Thymus (tissue), 11 donors: ENCODE data around the gene RNU11. TPM values are rescaled to one million over a fixed set of nuclear protein-coding genes. Genes with fewer than 3 reads are reported as not detected.
A peak's percentile ranks its signal among the peaks of the same experiment; 100 is the strongest.
"Not testable (repeated sequence)": the region's sequence is repeated elsewhere in the genome, so short reads cannot be mapped to it uniquely, and the experiment has no call there.

Source experiments
- DNase-seq, 9 donors: peaks; one replicate each; pipeline ENCODE4 v3.0.0-alpha.2; 2013; ENCODE audit warnings: low spot score in 9 of 9, low read depth in 6 of 9, missing footprints in 1 of 9
- H3K27ac ChIP-seq, 2 donors: one replicate each; pipeline ENCODE4 v1.5.1; 2013; ENCODE audit warnings: control low read depth in 1 of 2, low read depth in 1 of 2, low read length in 1 of 2, mild to moderate bottlenecking in 1 of 2, moderate library complexity in 1 of 2
- H3K27me3 ChIP-seq, 2 donors: one replicate each; pipeline ENCODE4 v1.5.1; 2013; ENCODE audit warnings: low read length in 1 of 2; ENCODE audit not compliant: control insufficient read depth in 2 of 2, insufficient read depth in 1 of 2
- H3K36me3 ChIP-seq, 2 donors: one replicate each; pipeline ENCODE4 v1.5.1; 2013; ENCODE audit warnings: low read length in 1 of 2, mild to moderate bottlenecking in 1 of 2, moderate library complexity in 1 of 2; ENCODE audit not compliant: control insufficient read depth in 2 of 2, insufficient read depth in 2 of 2
- H3K4me1 ChIP-seq, 2 donors: one replicate each; pipeline ENCODE4 v1.5.1; 2013; ENCODE audit warnings: low read length in 2 of 2; ENCODE audit not compliant: control insufficient read depth in 2 of 2, insufficient read depth in 2 of 2
- H3K4me3 ChIP-seq, 2 donors: one replicate each; pipeline ENCODE4 v1.5.1; 2013; ENCODE audit warnings: low read length in 2 of 2, control low read depth in 1 of 2, mild to moderate bottlenecking in 1 of 2
- H3K9me3 ChIP-seq, 2 donors: one replicate each; pipeline ENCODE4 v1.5.1; 2013; ENCODE audit warnings: low read length in 1 of 2, mild to moderate bottlenecking in 1 of 2; ENCODE audit not compliant: control insufficient read depth in 2 of 2, insufficient read depth in 1 of 2
- WGBS: extraction: QIAGEN DNeasy Blood & Tissue Kit; methylation state at CpG from one replicate; pipeline ENCODE4 v1.1.7; 2013; 5-methylcytosine and 5-hydroxymethylcytosine counted together
- polyA plus RNA-seq: library from polyadenylated mRNA; stranded (reverse); fragments of 200-250 nt; gene quantifications from one replicate; pipeline ENCODE4 v1.2.3, GENCODE V29; 2013
- total RNA-seq: library from RNA; stranded (reverse); fragments of 120-200 nt; gene quantifications from one replicate; pipeline ENCODE4 v1.2.4, GENCODE V29; 2013
- donor health status: healthy.

RNU11 gene
- total and polyA plus RNA-seq, 2 donors: not detected

GRCh38 chr1:28653870-28654269, 5.5 kb downstream of the RNU11 start:
- 90% methylated on average over 3 of the region's 3 CpGs for WGBS
- H3K4me3 ChIP-seq, H3K27me3 ChIP-seq, H3K4me1 ChIP-seq, H3K36me3 ChIP-seq, DNase-seq, H3K9me3 ChIP-seq, H3K27ac ChIP-seq: not testable (repeated sequence)

GRCh38 chr1:28655448-28656311, 7.3 kb downstream of the RNU11 start:
- WGBS: 97% methylated on average over 10 of the region's 10 CpGs
- not testable (repeated sequence) for H3K9me3 ChIP-seq

DNA sequence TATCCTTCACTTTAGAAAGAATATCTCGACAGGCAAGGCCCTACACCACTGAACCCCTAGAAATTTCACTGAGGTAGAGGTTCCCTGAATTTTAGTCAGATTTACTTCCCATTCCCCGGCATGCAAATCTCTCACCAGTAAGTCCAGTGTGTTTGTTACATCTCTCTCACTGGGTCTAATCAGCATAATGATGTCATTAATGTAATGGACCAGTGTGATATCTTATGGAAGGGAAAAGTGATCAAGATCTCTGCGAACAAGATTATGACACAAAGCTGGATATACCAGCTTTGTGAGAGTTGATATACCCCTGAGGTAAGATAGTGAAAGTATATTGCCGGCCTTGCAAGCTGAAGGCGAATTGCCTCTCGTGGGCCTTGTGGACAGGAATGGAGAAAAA, 7.9 kb downstream of the RNU11 start:
- H3K27me3 ChIP-seq: no peaks in the 10 kb centered on the region
- no peaks in the 10 kb centered on the region for H3K4me1 ChIP-seq
- no peak overlapping the region for H3K4me3 ChIP-seq
- DNase-seq: no peak
- H3K36me3 ChIP-seq: no peaks in the 10 kb centered on the region
- H3K9me3 ChIP-seq: no peaks in the 10 kb centered on the region
- 97% methylated on average over 6 of the region's 6 CpGs for WGBS
- no peak overlapping the region for H3K27ac ChIP-seq

More at GRCh38 chr1:28655448-28656311, 7.3 kb downstream of the RNU11 start:
- not testable (repeated sequence) for H3K36me3 ChIP-seq, H3K4me3 ChIP-seq, H3K27me3 ChIP-seq, H3K27ac ChIP-seq, H3K4me1 ChIP-seq, DNase-seq

- H3K4me1 ChIP-seq: peaks cover 7 to 11% of the 10 kb centered on the region in 2 donors
- no peak overlapping the region for H3K27ac ChIP-seq
- H3K36me3 ChIP-seq: no peaks in the 10 kb centered on the region
- DNase-seq: no peak
- H3K4me3 ChIP-seq: no peak overlapping the region
- 94% methylated on average over 7 of the region's 7 CpGs for WGBS
- no peaks in the 10 kb centered on the region for H3K27me3 ChIP-seq
- H3K9me3 ChIP-seq: no peaks in the 10 kb centered on the region
Measured at GRCh38 chr1:28663871-28664470, 15.6 kb downstream of the RNU11 start.

- Histone ChIP-seq H3K27ac (no peak overlapping the region), H3K4me3 (no peak overlapping the region), H3K27me3 (no peaks in the 10 kb centered on the region), H3K4me1 (peaks cover 7 to 18% of the 10 kb centered on the region in 2 donors), H3K36me3 (no peaks in the 10 kb centered on the region), H3K9me3 (no peaks in the 10 kb centered on the region)
- WGBS: 99% methylated on average over 12 of the region's 12 CpGs
- no peak for DNase-seq
Measured at GRCh38 chr1:28666806-28667205, 18.4 kb downstream of the RNU11 start.

GRCh38 chr1:28668191-28668955, 20.0 kb downstream of the RNU11 start, which contains the start of gene GMEB1:
Gene GMEB1 (plus strand): TSS chr1:28668784. CDS start chr1:28683613, 14,829 bp downstream.
- WGBS: 3% methylated on average over 54 of the region's 57 CpGs
- H3K4me1 ChIP-seq: peaks cover 7 to 18% of the 10 kb centered on the region in 2 donors

GRCh38 chr1:28668956-28669723, 20.7 kb downstream of the RNU11 start:
- Histone ChIP-seq H3K9me3 (no peaks in the 10 kb centered on the region), H3K27me3 (no peaks in the 10 kb centered on the region), H3K36me3 (no peaks in the 10 kb centered on the region), H3K27ac (peak overlapping the region; percentile 99), H3K4me3 (peak overlapping the region; percentile 84 to 100), H3K4me1 (peaks cover 7 to 18% of the 10 kb centered on the region in 2 donors)
- under 1% methylated on average over 62 of the region's 63 CpGs for WGBS
- peak in 7 of 9 donors; percentile 6 to 67 (median 45) for DNase-seq

More at GRCh38 chr1:28668191-28668955, 20.0 kb downstream of the RNU11 start, which contains the start of gene GMEB1:
- Histone ChIP-seq H3K36me3 (no peaks in the 10 kb centered on the region), H3K27me3 (no peaks in the 10 kb centered on the region), H3K9me3 (no peaks in the 10 kb centered on the region), H3K4me3 (peak within 1 kb of the TSS; percentile 84 to 100), H3K27ac (peak within 1 kb of the TSS; percentile 99)
- peak; percentile 52 to 92 (median 78) for DNase-seq

DNA sequence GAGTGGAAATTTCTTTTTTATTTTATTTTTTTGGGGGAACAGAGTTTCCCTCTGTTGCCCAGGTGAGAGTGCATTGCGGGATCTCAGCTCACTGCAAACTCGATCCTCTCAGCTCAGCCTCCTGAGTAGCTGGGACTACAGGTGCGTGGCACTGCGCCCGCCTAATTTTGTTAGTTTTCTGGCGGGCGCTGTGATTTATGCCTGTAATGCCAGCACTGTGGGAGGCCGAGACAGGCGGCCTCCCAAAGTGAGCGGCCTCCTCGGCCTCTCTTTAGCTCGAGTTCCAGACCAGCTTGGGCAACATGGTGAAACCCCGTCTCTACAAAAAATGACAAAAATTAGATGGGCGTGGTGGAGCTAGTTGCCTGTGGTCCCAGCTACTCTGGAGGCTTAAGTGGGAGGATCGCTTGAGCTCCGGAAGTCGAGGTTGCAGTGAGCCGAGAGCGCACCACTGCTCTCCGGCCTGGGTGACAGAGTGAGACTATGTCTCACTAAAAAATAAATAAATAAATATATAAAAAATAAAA, 22.9 kb downstream of the RNU11 start:
- Histone ChIP-seq H3K4me3 (no peak overlapping the region), H3K27me3 (no peaks in the 10 kb centered on the region), H3K4me1 (peaks cover 7 to 18% of the 10 kb centered on the region in 2 donors), H3K9me3 (no peaks in the 10 kb centered on the region), H3K27ac (no peak overlapping the region), H3K36me3 (peaks cover 0 to 4% of the 10 kb centered on the region in 2 donors)
- no peak for DNase-seq
- 97% methylated on average over 20 of the region's 20 CpGs for WGBS
